Subcutaneous abdominal adipose tissue (tissue), 5 donors: Measurements from ENCODE around the gene CCL27.
A peak's percentile ranks its signal among the peaks of the same experiment; 100 is the strongest.

Experiments used
- H3K27ac ChIP-seq: one replicate; pipeline ENCODE4 v1.7.0; 2013; ENCODE audit warnings: low read depth, mild to moderate bottlenecking, inconsistent platforms, low read length, moderate library complexity
- H3K27me3 ChIP-seq, 5 donors: one replicate each; pipeline ENCODE4 v1.7.0; 2013; ENCODE audit warnings: low read length in 5 of 5, inconsistent platforms in 1 of 5; ENCODE audit not compliant: control insufficient read depth in 5 of 5, insufficient read depth in 4 of 5
- H3K36me3 ChIP-seq, 5 donors: one replicate each; pipeline ENCODE4 v1.7.0; 2013; ENCODE audit warnings: low read length in 5 of 5; ENCODE audit not compliant: control insufficient read depth in 5 of 5, insufficient read depth in 5 of 5
- H3K4me1 ChIP-seq, 5 donors: one replicate each; pipeline ENCODE4 v1.7.0; 2013; ENCODE audit warnings: low read length in 5 of 5, mild to moderate bottlenecking in 3 of 5, moderate library complexity in 1 of 5; ENCODE audit not compliant: control insufficient read depth in 5 of 5, insufficient read depth in 5 of 5
- H3K4me3 ChIP-seq, 5 donors: one replicate each; pipeline ENCODE4 v1.7.0; 2013; ENCODE audit warnings: low read length in 5 of 5, low read depth in 1 of 5
- H3K9ac ChIP-seq, 5 donors: one replicate each; pipeline ENCODE4 v1.7.0; 2013; ENCODE audit warnings: low read length in 5 of 5, mild to moderate bottlenecking in 4 of 5, moderate library complexity in 3 of 5
- H3K9me3 ChIP-seq, 5 donors: one replicate each; pipeline ENCODE4 v1.7.0; 2013; ENCODE audit warnings: low read length in 5 of 5; ENCODE audit not compliant: control insufficient read depth in 5 of 5
- donor health status: healthy.
- donor health status: healthy.
- donor health status: healthy.
- donor health status: healthy.
- donor health status: healthy.

CCL27 gene

DNA sequence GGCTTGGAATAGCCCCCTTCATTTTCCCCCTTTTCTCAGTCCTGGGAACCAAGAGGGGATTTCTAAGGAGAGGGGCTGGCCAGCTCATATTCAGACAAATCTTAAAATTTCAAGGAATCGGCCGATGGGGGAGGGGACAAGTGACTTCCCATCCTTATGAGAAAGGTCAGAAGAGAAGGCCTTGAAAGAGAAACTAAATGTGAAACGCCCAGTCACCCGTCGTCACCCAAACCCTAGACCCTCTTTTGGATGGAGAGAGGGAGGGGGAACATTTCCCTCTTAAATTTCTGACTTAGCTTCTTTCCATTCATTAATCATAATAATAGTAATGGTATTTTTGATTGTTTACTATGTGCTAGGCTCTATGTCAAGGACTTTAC lies 29.5 kb upstream of the CCL27 start:
- Histone ChIP-seq H3K4me3 (no peak overlapping the region), H3K4me1 (peaks cover 0 to 21% (median 16%) of the 10 kb centered on the region in 5 donors), H3K36me3 (no peaks in the 10 kb centered on the region), H3K9ac (no peak overlapping the region), H3K27ac (no peak overlapping the region), H3K27me3 (no peaks in the 10 kb centered on the region), H3K9me3 (no peaks in the 10 kb centered on the region)

DNA sequence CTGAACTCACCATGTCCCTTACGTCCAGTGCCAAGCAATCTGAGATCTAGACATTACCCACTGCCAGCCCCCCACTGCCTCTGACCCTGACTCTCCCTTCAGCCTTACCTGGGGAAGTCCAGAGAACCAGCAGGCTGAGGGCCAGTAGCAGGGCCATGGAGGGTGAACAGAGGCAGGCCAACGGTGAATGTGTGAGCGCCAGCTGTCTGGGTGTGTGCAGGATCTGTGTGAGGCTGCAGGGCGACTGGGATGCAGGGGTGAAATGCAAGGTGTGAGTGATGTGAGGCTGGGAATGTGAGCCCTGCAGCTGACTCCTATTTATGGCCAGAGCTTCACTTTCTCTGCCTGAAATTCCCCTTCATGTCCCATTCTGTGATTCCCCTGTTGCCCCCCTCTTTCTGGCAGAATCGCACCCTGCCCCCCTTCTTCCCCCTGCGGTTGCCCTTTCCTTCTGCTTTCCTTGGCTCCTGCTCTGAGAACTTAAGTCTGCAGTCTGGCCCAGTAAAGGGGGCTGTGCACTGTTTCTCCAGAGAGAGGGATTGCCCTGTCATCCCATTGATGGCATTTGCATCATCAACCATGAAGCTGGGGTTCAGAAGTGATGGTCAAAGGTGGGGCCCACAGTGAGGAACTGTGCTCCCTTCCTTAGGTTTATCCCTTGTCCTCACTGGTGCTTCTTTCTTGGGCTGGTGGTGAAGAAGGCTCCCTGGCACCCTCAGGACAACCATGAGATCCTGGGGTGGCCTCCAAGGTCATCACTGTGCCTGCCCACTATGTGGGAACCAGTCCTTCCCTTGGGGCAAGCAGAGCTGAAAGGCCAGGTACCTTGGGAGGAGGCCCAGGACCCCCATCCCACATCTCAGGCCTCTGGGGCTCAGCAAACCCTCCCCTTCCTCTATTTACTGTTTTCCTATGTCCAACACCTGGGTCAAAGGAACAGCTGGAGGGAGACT lies 28.8 kb upstream of the CCL27 start, which contains the start of gene CCL19:
TSS of gene CCL19 (minus strand) at position 294 of the 953 bp plus-strand sequence. CDS start at position 157, 137 bp downstream.
- Histone ChIP-seq H3K4me1 (peaks cover 2 to 27% (median 20%) of the 10 kb centered on the region in 5 donors), H3K27me3 (no peaks in the 10 kb centered on the region), H3K27ac (no peak within 1 kb of the TSS), H3K36me3 (no peaks in the 10 kb centered on the region), H3K9ac (no peak within 1 kb of the TSS), H3K9me3 (no peaks in the 10 kb centered on the region), H3K4me3 (no peak within 1 kb of the TSS)

DNA sequence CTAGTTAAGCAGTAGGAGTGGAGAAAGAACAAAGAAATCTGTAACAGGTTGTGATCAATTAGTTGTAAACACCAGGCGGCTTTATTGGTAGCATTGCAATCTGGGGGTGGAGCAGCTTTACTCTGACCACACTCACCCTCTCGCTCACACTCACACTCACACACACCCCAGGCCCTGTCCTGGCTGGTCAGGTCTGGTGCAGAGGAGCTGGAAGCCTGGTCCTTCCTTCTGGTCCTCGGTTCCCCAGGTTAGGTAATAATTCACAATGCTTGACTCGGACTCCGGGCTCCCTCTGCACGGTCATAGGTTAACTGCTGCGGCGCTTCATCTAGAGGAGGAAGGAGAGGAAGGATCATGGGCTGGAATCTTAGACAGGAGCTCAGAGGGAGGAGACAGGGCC lies 27.1 kb upstream of the CCL27 start:
- no peak overlapping the region for H3K4me3 ChIP-seq
- H3K4me1 ChIP-seq: peaks cover 2 to 39% (median 32%) of the 10 kb centered on the region in 5 donors
- H3K9ac ChIP-seq: no peak overlapping the region
- no peak overlapping the region for H3K27ac ChIP-seq
- H3K9me3 ChIP-seq: no peaks in the 10 kb centered on the region
- H3K27me3 ChIP-seq: no peaks in the 10 kb centered on the region
- no peaks in the 10 kb centered on the region for H3K36me3 ChIP-seq

DNA sequence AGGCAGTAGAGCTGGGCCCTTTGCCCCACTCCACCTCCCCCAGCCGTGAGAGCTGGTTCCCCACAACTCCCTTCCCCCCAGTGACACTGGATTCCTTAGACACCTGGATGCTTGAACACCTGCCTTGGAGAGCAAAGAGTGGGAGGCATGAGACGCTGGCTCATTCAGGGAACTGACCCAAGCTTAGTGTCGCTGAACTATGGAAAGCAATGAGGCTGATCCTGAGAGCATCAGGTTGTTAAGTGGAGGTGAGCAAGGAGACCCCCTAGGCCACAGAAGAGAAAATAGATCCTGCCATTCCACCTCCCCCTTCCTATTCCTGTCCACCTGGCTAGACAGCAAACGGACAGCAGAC lies 26.6 kb upstream of the CCL27 start:
- Histone ChIP-seq H3K9ac (no peak overlapping the region), H3K36me3 (no peaks in the 10 kb centered on the region), H3K4me3 (no peak overlapping the region), H3K27ac (no peak overlapping the region), H3K27me3 (no peaks in the 10 kb centered on the region), H3K9me3 (no peaks in the 10 kb centered on the region), H3K4me1 (peaks cover 2 to 39% (median 32%) of the 10 kb centered on the region in 5 donors)

DNA sequence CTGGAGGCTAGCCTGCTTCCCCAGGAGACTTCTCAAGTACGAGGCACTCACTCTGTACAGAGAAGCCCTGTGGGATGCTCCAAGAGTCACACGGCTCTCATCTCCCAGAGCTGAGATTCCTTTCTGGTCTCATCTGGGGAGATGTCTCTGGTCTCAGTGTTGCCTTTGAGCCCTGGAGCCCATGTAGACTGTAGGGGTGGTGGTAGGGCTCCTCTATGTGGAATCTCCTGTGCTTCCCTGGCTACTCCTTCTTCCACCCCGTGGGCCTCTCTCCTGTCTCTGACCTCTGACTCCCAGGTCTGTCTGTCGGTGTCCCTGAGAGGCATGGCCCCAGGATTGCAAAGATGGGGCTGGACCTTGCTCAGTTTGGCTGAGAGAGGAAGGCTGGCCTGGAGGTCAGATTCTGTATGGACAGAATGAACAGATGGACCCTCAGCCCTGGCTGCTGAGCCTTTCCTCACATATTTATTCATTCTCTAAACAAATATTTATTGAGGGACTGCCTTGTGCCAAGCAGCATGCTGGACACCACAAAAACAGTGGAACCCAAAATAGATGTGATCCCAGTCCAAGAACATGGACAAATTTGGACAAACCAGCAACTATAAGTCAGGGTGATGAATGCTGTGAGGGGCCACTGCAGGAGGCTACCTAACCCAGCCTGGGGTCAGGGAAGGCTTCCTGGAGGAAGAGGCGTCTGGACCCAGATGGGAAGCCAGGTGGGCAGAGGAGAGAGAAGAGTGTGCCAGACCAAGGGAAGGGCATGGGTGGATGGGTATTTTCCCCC lies 26.1 kb upstream of the CCL27 start:
- H3K36me3 ChIP-seq: no peaks in the 10 kb centered on the region
- H3K4me3 ChIP-seq: no peak overlapping the region
- H3K27ac ChIP-seq: no peak overlapping the region
- no peaks in the 10 kb centered on the region for H3K27me3 ChIP-seq
- H3K4me1 ChIP-seq: peaks cover 2 to 39% (median 32%) of the 10 kb centered on the region in 5 donors
- H3K9me3 ChIP-seq: no peaks in the 10 kb centered on the region
- H3K9ac ChIP-seq: no peak overlapping the region

DNA sequence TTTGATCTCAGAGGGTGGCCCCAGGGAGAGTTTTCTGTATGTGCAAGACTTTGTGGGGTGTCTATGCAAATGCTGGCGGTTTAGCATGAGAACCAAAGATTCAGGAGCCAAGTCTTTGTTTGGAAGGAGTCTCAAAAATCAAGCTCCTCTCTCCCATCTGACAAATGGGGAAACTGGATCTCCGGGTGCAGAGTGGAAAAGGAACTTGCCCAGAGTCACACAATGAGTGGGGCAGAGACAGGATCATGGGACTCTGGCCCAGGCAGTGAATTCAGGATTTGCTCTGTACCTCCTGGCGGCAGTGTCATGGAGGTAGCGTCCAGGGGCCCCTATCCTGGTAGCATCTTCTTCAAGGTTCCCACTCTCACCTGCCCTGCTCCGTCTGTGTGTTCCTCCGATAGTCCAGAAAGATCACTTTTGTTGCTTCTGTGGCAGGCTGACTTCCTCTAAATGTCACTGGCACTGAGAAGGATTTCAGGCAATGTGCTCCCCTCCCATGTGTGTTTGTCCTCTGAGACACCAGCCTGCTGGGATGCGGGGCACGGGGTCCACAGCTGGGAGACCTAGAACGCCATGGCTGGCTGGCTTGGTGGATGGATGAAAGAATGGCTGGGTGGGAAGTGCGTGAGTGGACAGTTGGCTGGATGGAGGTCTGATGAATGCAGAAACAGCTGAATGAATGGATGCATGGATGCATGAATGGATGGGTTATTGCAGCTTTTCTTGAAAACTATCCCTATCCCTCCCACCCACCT lies 25.0 kb upstream of the CCL27 start:
- Histone ChIP-seq H3K27ac (no peak overlapping the region), H3K4me1 (peaks cover 2 to 39% (median 32%) of the 10 kb centered on the region in 5 donors), H3K36me3 (no peaks in the 10 kb centered on the region)

DNA sequence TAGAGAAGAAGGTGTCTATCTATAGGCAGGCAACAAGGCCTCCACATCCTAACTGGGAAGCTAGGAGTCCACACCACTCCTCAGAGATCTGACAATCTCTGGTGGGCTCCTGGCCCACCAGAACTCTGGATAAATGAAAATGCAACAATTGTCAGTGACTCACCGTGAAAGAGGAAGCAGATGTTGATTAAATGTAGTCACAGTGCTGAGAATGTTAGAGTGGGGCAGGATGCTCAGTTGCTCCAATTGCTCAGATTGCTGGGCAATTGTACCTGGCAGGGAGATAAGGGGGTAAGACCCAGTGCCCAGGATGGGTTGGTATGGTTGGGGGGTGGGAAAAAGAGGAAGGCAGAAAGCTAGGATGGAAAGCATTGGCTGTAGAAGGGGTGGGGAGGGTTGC lies 24.3 kb upstream of the CCL27 start:
- H3K4me1 ChIP-seq: peaks cover 2 to 39% (median 32%) of the 10 kb centered on the region in 5 donors

More for the DNA sequence above, 25.0 kb upstream of the CCL27 start:
- H3K4me3 ChIP-seq: no peak overlapping the region
- no peaks in the 10 kb centered on the region for H3K9me3 ChIP-seq
- H3K27me3 ChIP-seq: no peaks in the 10 kb centered on the region
- H3K9ac ChIP-seq: no peak overlapping the region

DNA sequence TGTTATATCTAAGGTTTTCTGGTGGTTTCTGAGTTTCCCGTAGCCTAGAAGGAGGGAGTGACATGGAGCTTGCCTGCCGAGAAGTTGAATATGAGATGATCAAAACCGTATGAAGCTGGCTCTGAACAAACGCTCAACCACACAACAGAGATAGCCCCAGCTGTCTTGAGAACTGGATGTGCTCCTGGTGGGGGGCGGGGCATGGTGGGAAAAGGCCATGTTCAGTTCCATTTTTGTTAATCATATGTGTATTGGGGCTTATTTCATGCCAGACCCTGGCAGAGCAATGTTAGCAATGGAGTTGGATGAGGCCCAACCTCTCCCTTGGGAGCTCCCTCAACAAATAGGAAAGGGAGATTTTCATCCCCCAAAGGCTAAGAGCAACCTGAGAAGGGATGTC lies 23.8 kb upstream of the CCL27 start:
- Histone ChIP-seq H3K9me3 (no peaks in the 10 kb centered on the region), H3K9ac (peak overlapping the region in 1 of 5 donors; percentile 41), H3K27ac (no peak overlapping the region), H3K36me3 (no peaks in the 10 kb centered on the region), H3K27me3 (no peaks in the 10 kb centered on the region), H3K4me3 (no peak overlapping the region), H3K4me1 (peaks cover 2 to 34% (median 27%) of the 10 kb centered on the region in 5 donors)

More for the DNA sequence above, 24.3 kb upstream of the CCL27 start:
- H3K9me3 ChIP-seq: no peaks in the 10 kb centered on the region
- H3K4me3 ChIP-seq: no peak overlapping the region
- H3K9ac ChIP-seq: no peak overlapping the region
- H3K27me3 ChIP-seq: no peaks in the 10 kb centered on the region
- no peaks in the 10 kb centered on the region for H3K36me3 ChIP-seq
- H3K27ac ChIP-seq: no peak overlapping the region

DNA sequence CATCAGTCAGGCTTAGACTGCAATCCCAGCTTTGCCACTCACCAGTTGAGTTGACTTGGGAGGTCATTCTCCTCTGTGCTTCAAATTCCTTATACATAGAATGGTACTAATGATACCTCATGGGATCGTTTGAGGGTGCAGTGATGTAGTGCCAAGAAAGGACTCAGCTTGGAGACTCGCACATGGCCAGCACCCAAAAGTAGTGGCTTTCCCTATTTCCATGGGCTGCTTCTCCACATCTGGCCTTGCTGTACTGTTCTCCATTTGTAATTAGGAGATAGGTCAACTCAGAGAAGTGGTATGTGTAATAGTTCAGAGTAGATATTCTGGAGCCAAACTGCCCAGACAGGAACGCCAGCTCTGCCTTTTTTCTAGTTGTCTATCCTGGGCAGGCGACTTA lies 23.1 kb upstream of the CCL27 start:
- Histone ChIP-seq H3K9ac (no peak overlapping the region), H3K4me3 (no peak overlapping the region), H3K27me3 (no peaks in the 10 kb centered on the region), H3K4me1 (peaks cover 2 to 27% (median 24%) of the 10 kb centered on the region in 5 donors), H3K27ac (no peak overlapping the region), H3K36me3 (no peaks in the 10 kb centered on the region), H3K9me3 (no peaks in the 10 kb centered on the region)
